ENCODE measurements around the gene COL16A1. TPM values are rescaled to one million over a fixed set of nuclear protein-coding genes. Genes with fewer than 3 reads are reported as not detected.

COL16A1 gene
- total and polyA plus RNA-seq, 2 of the 4 experiments (the other 2 are of a cell fraction), result 34.2 to 62.8 TPM

- no peak overlapping the region for H3K23ac ChIP-seq (ENCODE audit: low read depth, low read length)
- no TSS peak for BruUV-seq (replicated peaks)
- peaks cover 54% of the 10 kb centered on the region for H3K36me3 ChIP-seq (ENCODE audit: control insufficient read depth, insufficient read depth, low read length)
- no peak for ATAC-seq (ENCODE audit: low read depth)
- H2AFZ ChIP-seq (replicated peaks; ENCODE audit: low read length, poor library complexity), result no peak overlapping the region
- no peak overlapping the region for H3K56ac ChIP-seq (ENCODE audit: extremely low read depth, insufficient read depth, low read length)
- H3K4me2 ChIP-seq (ENCODE audit: low read depth, low read length), result no peak overlapping the region
- in situ Hi-C loops (cut with MboI; ENCODE audit: low sequenced_read_pairs), result no loop called here
- H4K20me1 ChIP-seq (ENCODE audit: insufficient read depth, low read length), result no peaks in the 10 kb centered on the region
- H2BK15ac ChIP-seq (ENCODE audit: low read depth, low read length), result no peak overlapping the region; the same call in 2 of the 3 replicates
- 61% methylated on average over 3 of the region's 10 CpGs; no CpG with 5 or more reads in 1 of the 2 experiments for WGBS, 2 experiments (ENCODE audit: extremely low coverage in 2 of 2, insufficient read length in 1 of 2)
- no peak overlapping the region for H2BK120ac ChIP-seq (ENCODE audit: low read depth, low read length)
- peaks cover 37% of the 10 kb centered on the region for H3K4me1 ChIP-seq (ENCODE audit: control insufficient read depth, insufficient read depth, low read length)
- intact Hi-C loops (cut with micrococcal nuclease), result no loop called here
- H3K4ac ChIP-seq (ENCODE audit: low read depth, low read length), result 0 out of 2 replicates have a peak overlapping the region, but pooled peaks have one; percentile 31
- peaks cover 13 to 57% of the 10 kb centered on the region in 2 experiments for H3K79me1 ChIP-seq (ENCODE audit: low read depth in 1 of 2, low read length in 2 of 2)
- H3K4me3 ChIP-seq (ENCODE audit: insufficient read depth, low read depth, low read length), result no peak overlapping the region
- no peak overlapping the region; the same call in 1 of the 2 replicates for H3K14ac ChIP-seq (replicated peaks; ENCODE audit: low read depth, low read length)
- POLR2A ChIA-PET (ENCODE audit: unreplicated experiment), result interaction anchor here (1.8 kb wide), 1 partner anchor 9 kb away, joined by 4 read pairs; no protein-coding TSS in a partner anchor
- CTCF ChIA-PET, result no interaction called here
- peak overlapping the region; percentile 84; the same call in 1 of the 2 replicates for H3K27ac ChIP-seq (ENCODE audit: insufficient read depth, low read length)
- H3K9me3 ChIP-seq (ENCODE audit: control insufficient read depth, insufficient read depth, low read length), result no peaks in the 10 kb centered on the region
- DNase-seq, result no peak
- peak overlapping the region; percentile 97 for H4K91ac ChIP-seq (ENCODE audit: insufficient read depth, low read depth, low read length)
- peak overlapping the region; percentile 96; the same call in 1 of the 2 replicates for H2BK20ac ChIP-seq (ENCODE audit: low read depth, low read length)
- no peak overlapping the region for H4K5ac ChIP-seq (ENCODE audit: low read depth, low read length)
- no peak overlapping the region; the same call in 1 of the 2 replicates for H3K18ac ChIP-seq (ENCODE audit: low read depth, low read length)
- H3K9me1 ChIP-seq (ENCODE audit: insufficient read depth, low read length), result peaks cover 25% of the 10 kb centered on the region
- TF ChIP-seq MAFK (IDR thresholded peaks at IDR 0.05; ENCODE audit: low read depth, low read length) (no peak), MAZ (IDR thresholded peaks at IDR 0.05; ENCODE audit: borderline replicate concordance, low read depth, low read length) (no peak), NFE2L2 (IDR thresholded peaks at IDR 0.05; ENCODE audit: low read depth, low read length) (no peak), CHD1 (IDR thresholded peaks at IDR 0.05; ENCODE audit: low read depth, low read length) (no peak), SMC3 (IDR thresholded peaks at IDR 0.05; ENCODE audit: low read depth, low read length) (no peak), FOS (IDR thresholded peaks at IDR 0.05; ENCODE audit: low read depth, low read length) (no peak), POLR2A (IDR thresholded peaks at IDR 0.05; ENCODE audit: low read depth, low read length) (no peak), CEBPB (IDR thresholded peaks at IDR 0.05; ENCODE audit: low read depth, low read length) (no peak), BHLHE40 (IDR thresholded peaks at IDR 0.05; ENCODE audit: low read depth, low read length) (no peak), RFX5 (IDR thresholded peaks at IDR 0.05; ENCODE audit: low read depth, low read length) (no peak)
- TF ChIP-seq, protein P1, sequence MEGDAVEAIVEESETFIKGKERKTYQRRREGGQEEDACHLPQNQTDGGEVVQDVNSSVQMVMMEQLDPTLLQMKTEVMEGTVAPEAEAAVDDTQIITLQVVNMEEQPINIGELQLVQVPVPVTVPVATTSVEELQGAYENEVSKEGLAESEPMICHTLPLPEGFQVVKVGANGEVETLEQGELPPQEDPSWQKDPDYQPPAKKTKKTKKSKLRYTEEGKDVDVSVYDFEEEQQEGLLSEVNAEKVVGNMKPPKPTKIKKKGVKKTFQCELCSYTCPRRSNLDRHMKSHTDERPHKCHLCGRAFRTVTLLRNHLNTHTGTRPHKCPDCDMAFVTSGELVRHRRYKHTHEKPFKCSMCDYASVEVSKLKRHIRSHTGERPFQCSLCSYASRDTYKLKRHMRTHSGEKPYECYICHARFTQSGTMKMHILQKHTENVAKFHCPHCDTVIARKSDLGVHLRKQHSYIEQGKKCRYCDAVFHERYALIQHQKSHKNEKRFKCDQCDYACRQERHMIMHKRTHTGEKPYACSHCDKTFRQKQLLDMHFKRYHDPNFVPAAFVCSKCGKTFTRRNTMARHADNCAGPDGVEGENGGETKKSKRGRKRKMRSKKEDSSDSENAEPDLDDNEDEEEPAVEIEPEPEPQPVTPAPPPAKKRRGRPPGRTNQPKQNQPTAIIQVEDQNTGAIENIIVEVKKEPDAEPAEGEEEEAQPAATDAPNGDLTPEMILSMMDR (conservative IDR thresholded peaks at IDR 0.05; ENCODE audit: low read depth, low read length), result no peak
- dilution Hi-C loops (cut with HindIII; ENCODE audit: low sequenced_read_pairs, unreplicated experiment), result no loop called here
- no peak overlapping the region for H3K9ac ChIP-seq (ENCODE audit: low read depth, low read length)
- no peaks in the 10 kb centered on the region for H3K27me3 ChIP-seq (ENCODE audit: control insufficient read depth, insufficient read depth, low read length)
- H4K8ac ChIP-seq (ENCODE audit: low read depth in 2 of 2, low read length in 2 of 2), result peak overlapping the region in 1 of 2 experiments; percentile 53; a peak in 1 of 4 replicates
- no peak overlapping the region for H2BK5ac ChIP-seq (ENCODE audit: low read depth, low read length, poor library complexity, severe bottlenecking)
- peak overlapping the region; percentile 99 for H2AK5ac ChIP-seq (ENCODE audit: low read depth, low read length)
- no peak overlapping the region for H2AK9ac ChIP-seq (replicated peaks; ENCODE audit: low read depth, low read length, poor library complexity)
Measured at GRCh38 chr1:31699341-31699891, 4.4 kb downstream of the COL16A1 start.

Measured in IMR-90 (cell line).